Glomerular endothelial cell (primary cell): ENCODE measurements around the gene H2AZ1. TPM values are rescaled to one million over a fixed set of nuclear protein-coding genes. Genes with fewer than 3 reads are reported as not detected.

Experiments used
- DNase-seq: peaks from one replicate; pipeline ENCODE4 v3.0.0-alpha.2; 2011; ENCODE audit warnings: low read depth, low spot score; ENCODE audit errors: extremely low read depth
- total RNA-seq: library from RNA; depleted of rRNA; stranded (reverse); fragments of >200 nt; gene quantifications from 2 replicates; pipeline ENCODE4 v1.2.3, GENCODE V29; 2015

H2AZ1 gene
- total RNA-seq, 1 donor from 2014 or later = 220 TPM

- no peak for DNase-seq
Observed at GRCh38 chr4:99946356-99947189, 3.5 kb downstream of the H2AZ1 start, which contains the start of gene DNAJB14. Gene DNAJB14 (minus strand): TSS chr4:99946618. CDS start chr4:99946571, 47 bp downstream.

DNA sequence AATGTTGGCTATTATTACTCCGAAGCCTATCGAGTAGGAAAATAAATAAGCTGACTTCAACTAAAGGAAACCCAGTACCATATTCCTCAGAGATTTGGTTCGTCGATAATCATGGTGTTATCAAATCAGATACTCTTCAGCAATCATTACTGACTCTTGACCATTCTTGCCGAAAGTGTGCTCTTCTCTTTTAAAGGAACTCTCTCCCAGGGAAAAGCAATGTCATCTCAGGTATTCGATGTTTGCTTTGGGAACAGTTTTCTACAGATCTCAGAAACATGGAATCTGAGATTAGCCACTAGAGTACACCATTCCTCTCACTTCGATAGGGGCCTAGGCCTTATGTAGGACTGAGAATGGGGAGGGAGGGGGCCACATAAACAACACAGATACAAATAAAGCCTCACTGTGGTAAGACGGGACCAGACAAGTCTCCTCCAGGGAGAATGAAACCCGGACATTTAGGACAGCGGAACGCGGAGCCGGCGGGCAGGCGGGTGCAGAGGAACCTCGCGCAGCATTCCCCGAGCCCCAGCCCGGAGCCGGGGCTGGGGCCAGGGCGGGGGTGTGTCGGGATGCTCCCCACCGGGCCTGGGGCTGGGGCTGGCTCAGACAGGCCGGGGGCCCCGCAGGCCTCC, 4.2 kb downstream of the H2AZ1 start:
- no peak for DNase-seq

GRCh38 chr4:99943904-99944437, 6.1 kb downstream of the H2AZ1 start:
- no peak for DNase-seq

DNA sequence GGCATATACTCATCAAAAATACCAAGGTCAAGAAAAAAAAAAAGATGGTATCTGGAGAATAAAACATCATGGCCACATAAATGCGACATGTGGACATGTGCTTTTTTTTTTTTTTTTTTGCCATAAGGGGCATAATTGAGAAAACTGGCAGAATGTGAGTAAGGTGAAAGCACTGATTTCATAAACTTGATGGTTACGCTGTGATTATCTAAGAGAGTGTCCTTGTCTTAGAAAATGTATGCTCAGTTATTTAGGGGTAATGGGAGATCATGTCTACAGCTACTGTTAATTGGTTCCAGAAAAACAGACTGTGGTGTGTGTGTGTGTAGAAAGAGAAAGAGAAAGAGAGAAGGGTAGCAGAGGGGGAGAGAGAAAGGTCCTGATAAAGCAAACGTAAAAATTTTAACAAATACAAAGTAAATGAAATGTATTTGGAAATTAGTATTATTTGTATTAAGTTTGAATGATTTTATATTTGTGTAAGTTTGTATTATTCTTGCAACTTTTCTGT, 11.8 kb downstream of the H2AZ1 start:
- DNase-seq = no peak

DNA sequence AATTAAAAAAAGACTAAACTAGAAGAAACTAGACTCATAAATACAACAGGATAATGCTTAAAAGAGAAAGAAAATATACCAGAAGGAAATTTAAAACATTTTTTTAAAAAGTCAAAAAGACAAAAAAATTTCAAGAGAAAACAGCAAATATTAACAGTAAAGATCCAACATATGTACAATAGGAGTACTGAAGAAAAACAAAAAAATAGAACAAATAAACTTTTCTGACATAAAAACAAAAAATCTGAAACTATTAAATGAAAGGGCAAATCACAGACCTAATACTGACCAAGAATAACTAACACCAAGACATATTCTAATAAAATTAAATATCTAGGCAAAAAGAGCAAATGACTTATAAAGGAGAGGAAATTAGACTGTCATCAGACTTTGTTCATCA, 15.2 kb downstream of the H2AZ1 start:
- no peak for DNase-seq

DNA sequence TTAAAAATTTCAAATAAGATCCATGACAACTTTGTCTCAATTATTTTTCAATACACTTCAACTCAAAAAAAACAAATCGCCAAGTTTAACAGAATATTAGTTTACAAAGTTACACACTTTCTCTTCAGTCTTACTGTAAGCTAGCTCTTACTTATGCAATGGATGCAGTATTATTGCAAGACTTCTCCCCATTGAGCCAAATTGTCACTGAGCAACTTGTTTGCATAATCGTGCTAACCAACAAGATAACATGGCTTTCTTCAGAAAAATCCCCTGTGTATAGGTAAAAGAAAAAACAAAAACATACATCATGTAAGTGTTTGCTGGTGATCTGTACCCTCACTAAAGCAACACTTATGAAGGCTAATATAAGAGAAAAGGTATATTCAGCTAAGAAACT, 22.5 kb downstream of the H2AZ1 start:
- no peak for DNase-seq

- no peak for DNase-seq
Observed at GRCh38 chr4:99921174-99921573, 28.9 kb downstream of the H2AZ1 start.

GRCh38 chr4:99918656-99919055, 31.4 kb downstream of the H2AZ1 start:
- no peak for DNase-seq

DNA sequence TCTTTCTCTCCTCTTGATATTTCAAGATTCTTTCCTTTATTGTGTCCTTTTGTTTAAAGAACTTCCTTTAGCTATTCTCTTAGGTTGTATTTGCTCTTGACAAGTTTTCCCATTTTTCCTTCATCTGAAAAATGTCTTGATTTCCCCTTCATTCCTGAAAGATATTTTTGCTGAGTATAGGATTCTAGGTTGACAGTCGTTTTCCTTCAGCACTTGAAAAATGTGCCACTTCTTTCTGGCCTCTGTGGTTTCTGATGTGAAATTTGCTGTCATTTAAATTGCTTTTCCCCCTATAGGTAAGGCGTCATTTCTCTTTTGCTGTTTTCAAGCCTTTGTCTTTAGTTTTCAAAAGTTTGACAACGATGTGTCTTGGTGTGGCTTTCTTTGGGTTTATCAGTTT, 32.5 kb downstream of the H2AZ1 start:
- no peak for DNase-seq

- no peak for DNase-seq
Observed at GRCh38 chr4:99915449-99915848, 34.6 kb downstream of the H2AZ1 start.

Other genes starting within 250 kb of the H2AZ1 start
- not detected in 2 replicates for gene DAPP1, start 133.4 kb downstream of the H2AZ1 start, total RNA-seq
- 32.4 and 37.7 TPM in 2 replicates for gene LAMTOR3, start 55.8 kb downstream of the H2AZ1 start, total RNA-seq
- gene DNAJB14, start 3.7 kb downstream of the H2AZ1 start, total RNA-seq = 23.6 and 47.4 TPM in 2 replicates
- 0.58 and 6.9 TPM in 2 replicates for gene DDIT4L, start 240.2 kb upstream of the H2AZ1 start, total RNA-seq